NB4 (cell line): ENCODE measurements around the gene RAI1.

Source experiments
- DNase-seq: peaks from one replicate; pipeline ENCODE4 v3.0.0; 2010; ENCODE audit warnings: low read depth
- H3K4me3 ChIP-seq: one replicate; pipeline ENCODE4 v1.5.1; 2011; ENCODE audit warnings: mild to moderate bottlenecking, low read depth, low read length, moderate library complexity
- CTCF ChIP-seq: IDR thresholded peaks from one replicate; pipeline ENCODE4 v1.5.1; 2012; ENCODE audit warnings: low read depth, low read length
- MAX ChIP-seq: IDR thresholded peaks from 2 replicates; pipeline ENCODE4 v1.6.1; 2011; ENCODE audit warnings: low read depth, low read length
- MYC ChIP-seq: IDR thresholded peaks from 2 replicates; pipeline ENCODE4 v1.6.1; 2011; ENCODE audit warnings: low read depth, low read length
- POLR2A ChIP-seq: IDR thresholded peaks from 2 replicates; pipeline ENCODE4 v1.6.1; 2011; ENCODE audit warnings: mild to moderate bottlenecking; ENCODE audit not compliant: insufficient read length; ENCODE audit errors: extremely low read depth

Gene RAI1

GRCh38 chr17:17710728-17711541, 29.7 kb downstream of the RAI1 start:
- no peak for DNase-seq
- H3K4me3 ChIP-seq = no peak overlapping the region
- TF ChIP-seq MAX (no peak), MYC (no peak), CTCF (no peak), POLR2A (no peak)

GRCh38 chr17:17711641-17712162, 30.4 kb downstream of the RAI1 start:
- DNase-seq = no peak
- no peak overlapping the region for H3K4me3 ChIP-seq
- no peak for TF ChIP-seq MAX
- no peak for TF ChIP-seq POLR2A
- TF ChIP-seq MYC = no peak
- TF ChIP-seq CTCF = no peak

GRCh38 chr17:17712268-17712924, 31.1 kb downstream of the RAI1 start:
- H3K4me3 ChIP-seq = no peak overlapping the region
- TF ChIP-seq MAX (no peak), MYC (no peak), POLR2A (no peak), CTCF (no peak)
- peak; percentile 91 for DNase-seq

GRCh38 chr17:17713839-17714238, 32.6 kb downstream of the RAI1 start:
- no peak overlapping the region for H3K4me3 ChIP-seq
- TF ChIP-seq POLR2A (no peak), CTCF (no peak), MYC (no peak), MAX (no peak)
- DNase-seq = no peak

- peak; percentile 76 for DNase-seq
- no peak overlapping the region for H3K4me3 ChIP-seq
- TF ChIP-seq POLR2A = no peak
- no peak for TF ChIP-seq CTCF
- TF ChIP-seq MYC = no peak
- no peak for TF ChIP-seq MAX
These were observed 33.1 kb downstream of the RAI1 start for GRCh38 chr17:17714261-17714866.
